Astrocyte (in vitro differentiated cells and primary cell): ENCODE data around the gene COQ8A. TPM values are rescaled to one million over a fixed set of nuclear protein-coding genes. Genes with fewer than 3 reads are reported as not detected.

Source experiments
- DNase-seq: peaks from one replicate; pipeline ENCODE4 v3.0.0-alpha.2; 2010; ENCODE audit warnings: low read depth
- FAIRE-seq: peaks from 2 replicates; lab custom pipeline; 2011; peaks lifted over from hg19 to GRCh38; lab: Jason Lieb, UNC
- H2AFZ ChIP-seq: 2 replicates; pipeline ENCODE4 v1.6.0; 2012; ENCODE audit warnings: low read depth, low read length, inconsistent platforms
- H3K27ac ChIP-seq: 2 replicates; pipeline ENCODE4 v1.5.1; 2011; ENCODE audit warnings: low read depth, low read length, inconsistent platforms
- H3K27me3 ChIP-seq: 2 replicates; pipeline ENCODE4 v1.6.0; 2011; ENCODE audit warnings: low read length, inconsistent platforms; ENCODE audit not compliant: insufficient read depth
- H3K36me3 ChIP-seq: 2 replicates; pipeline ENCODE4 v1.5.1; 2011; ENCODE audit warnings: low read length, inconsistent platforms; ENCODE audit not compliant: insufficient read depth
- H3K4me1 ChIP-seq: 2 replicates; pipeline ENCODE4 v1.5.1; 2011; ENCODE audit warnings: low read length, inconsistent platforms; ENCODE audit not compliant: insufficient read depth
- H3K4me2 ChIP-seq: 2 replicates; pipeline ENCODE4 v1.6.0; 2012; ENCODE audit warnings: low read length, inconsistent platforms
- H3K4me3 ChIP-seq: 2 replicates; pipeline ENCODE4 v1.5.1; 2011; ENCODE audit warnings: low read depth, mild to moderate bottlenecking, low read length, inconsistent platforms; ENCODE audit not compliant: insufficient read depth
- H3K79me2 ChIP-seq: 2 replicates; pipeline ENCODE4 v1.6.0; 2012; ENCODE audit warnings: mild to moderate bottlenecking, low read length, inconsistent platforms; ENCODE audit not compliant: insufficient read depth
- H3K9ac ChIP-seq: 2 replicates; pipeline ENCODE4 v1.6.0; 2012; ENCODE audit warnings: mild to moderate bottlenecking, low read length, inconsistent platforms
- H3K9me3 ChIP-seq: 2 replicates; pipeline ENCODE4 v1.5.1; 2012; ENCODE audit warnings: low read depth, mild to moderate bottlenecking, low read length, inconsistent platforms; ENCODE audit not compliant: insufficient read depth
- H4K20me1 ChIP-seq: 2 replicates; pipeline ENCODE4 v1.6.0; 2012; ENCODE audit warnings: low read length, inconsistent platforms; ENCODE audit not compliant: insufficient read depth
- H3K27ac Mint-ChIP-seq: one replicate; pipeline ENCODE4 v1.8.0; 2021; ENCODE audit warnings: mild to moderate bottlenecking, mixed read lengths; ENCODE audit not compliant: unreplicated experiment
- H3K27me3 Mint-ChIP-seq: one replicate; pipeline ENCODE4 v1.8.0; 2021; ENCODE audit warnings: low read depth, mixed read lengths; ENCODE audit not compliant: unreplicated experiment
- H3K36me3 Mint-ChIP-seq: one replicate; pipeline ENCODE4 v1.8.0; 2021; ENCODE audit warnings: low read depth, mixed read lengths; ENCODE audit not compliant: unreplicated experiment
- H3K4me1 Mint-ChIP-seq: one replicate; pipeline ENCODE4 v1.8.0; 2021; ENCODE audit warnings: low read depth, mixed read lengths; ENCODE audit not compliant: unreplicated experiment
- H3K4me3 Mint-ChIP-seq: one replicate; pipeline ENCODE4 v1.8.0; 2021; ENCODE audit warnings: mild to moderate bottlenecking, moderate library complexity, mixed read lengths; ENCODE audit not compliant: unreplicated experiment
- H3K9me3 Mint-ChIP-seq: one replicate; pipeline ENCODE4 v1.8.0; 2021; ENCODE audit warnings: mild to moderate bottlenecking, mixed read lengths; ENCODE audit not compliant: unreplicated experiment
- CTCF ChIP-seq: IDR thresholded peaks from 2 replicates; pipeline ENCODE4 v1.5.1; 2011; ENCODE audit warnings: low read depth, mild to moderate bottlenecking, inconsistent platforms, low read length, moderate library complexity; ENCODE audit not compliant: insufficient read depth
- EZH2 ChIP-seq: IDR thresholded peaks from 2 replicates; pipeline ENCODE4 v1.6.1; 2012; ENCODE audit warnings: mild to moderate bottlenecking, low read length, inconsistent platforms; ENCODE audit not compliant: insufficient read depth
- total RNA-seq: library from RNA; stranded (reverse); gene quantifications from 2 replicates; pipeline ENCODE4 v1.2.1, GENCODE V29; 2021

The COQ8A gene
- total RNA-seq, 1 donor from 2014 or later = 8.2 TPM

GRCh38 chr1:226982451-226983177, 42.5 kb downstream of the COQ8A start:
- H3K27ac Mint-ChIP-seq = no peak overlapping the region
- no peak overlapping the region for H3K9ac ChIP-seq
- H4K20me1 ChIP-seq = no peaks in the 10 kb centered on the region
- H2AFZ ChIP-seq = no peak overlapping the region
- no peaks in the 10 kb centered on the region for H3K79me2 ChIP-seq
- no peaks in the 10 kb centered on the region for H3K9me3 Mint-ChIP-seq
- no peaks in the 10 kb centered on the region for H3K36me3 ChIP-seq
- no peak overlapping the region for H3K4me2 ChIP-seq
- no peak overlapping the region for H3K4me3 ChIP-seq
- no peaks in the 10 kb centered on the region for H3K9me3 ChIP-seq
- peaks cover 7% of the 10 kb centered on the region for H3K36me3 Mint-ChIP-seq
- no peaks in the 10 kb centered on the region for H3K4me1 Mint-ChIP-seq
- H3K27me3 Mint-ChIP-seq = no peaks in the 10 kb centered on the region
- no peaks in the 10 kb centered on the region for H3K27me3 ChIP-seq
- H3K27ac ChIP-seq = no peak overlapping the region
- DNase-seq (no peak), FAIRE-seq (no peak)
- TF ChIP-seq EZH2 (no peak), CTCF (no peak)
- no peak overlapping the region for H3K4me3 Mint-ChIP-seq
- H3K4me1 ChIP-seq = no peaks in the 10 kb centered on the region

GRCh38 chr1:226983247-226983991, 43.3 kb downstream of the COQ8A start:
- no peaks in the 10 kb centered on the region for H3K9me3 ChIP-seq
- no peak overlapping the region for H3K27ac Mint-ChIP-seq
- TF ChIP-seq CTCF = no peak
- TF ChIP-seq EZH2 = no peak
- peaks cover 4% of the 10 kb centered on the region for H3K4me1 Mint-ChIP-seq
- H3K9ac ChIP-seq = no peak overlapping the region
- no peak for DNase-seq
- H3K9me3 Mint-ChIP-seq = no peaks in the 10 kb centered on the region
- H3K4me1 ChIP-seq = no peaks in the 10 kb centered on the region
- no peak overlapping the region for H3K27ac ChIP-seq
- FAIRE-seq = no peak
- no peaks in the 10 kb centered on the region for H3K79me2 ChIP-seq
- H3K4me3 Mint-ChIP-seq = no peak overlapping the region
- no peaks in the 10 kb centered on the region for H4K20me1 ChIP-seq
- no peaks in the 10 kb centered on the region for H3K27me3 ChIP-seq
- H3K4me2 ChIP-seq = no peak overlapping the region
- peaks cover 7% of the 10 kb centered on the region for H3K36me3 Mint-ChIP-seq
- H3K4me3 ChIP-seq = no peak overlapping the region
- no peaks in the 10 kb centered on the region for H3K27me3 Mint-ChIP-seq
- no peaks in the 10 kb centered on the region for H3K36me3 ChIP-seq
- H2AFZ ChIP-seq = no peak overlapping the region

GRCh38 chr1:226983992-226984364, 43.9 kb downstream of the COQ8A start:
- no peaks in the 10 kb centered on the region for H4K20me1 ChIP-seq
- Mint-ChIP-seq H3K4me3 (no peak overlapping the region), H3K9me3 (no peaks in the 10 kb centered on the region), H3K4me1 (peaks cover 9% of the 10 kb centered on the region), H3K27me3 (no peaks in the 10 kb centered on the region), H3K27ac (no peak overlapping the region), H3K36me3 (peaks cover 9% of the 10 kb centered on the region)
- no peaks in the 10 kb centered on the region for H3K9me3 ChIP-seq
- H3K9ac ChIP-seq = no peak overlapping the region
- no peak overlapping the region for H3K27ac ChIP-seq
- H3K27me3 ChIP-seq = no peaks in the 10 kb centered on the region
- H3K4me3 ChIP-seq = no peak overlapping the region
- no peak for TF ChIP-seq CTCF
- no peak for TF ChIP-seq EZH2
- no peaks in the 10 kb centered on the region for H3K4me1 ChIP-seq
- no peak overlapping the region for H2AFZ ChIP-seq
- H3K79me2 ChIP-seq = no peaks in the 10 kb centered on the region
- no peaks in the 10 kb centered on the region for H3K36me3 ChIP-seq
- FAIRE-seq = no peak
- H3K4me2 ChIP-seq = no peak overlapping the region
- DNase-seq = no peak
